ENCODE measurements around the gene ARMC6.

ARMC6 gene

GRCh38 chr19:19054315-19054938, 21.0 kb downstream of the ARMC6 start:
- DNase-seq (ENCODE audit: low read depth in 2 of 2): no peak

- no peak for DNase-seq (ENCODE audit: low read depth in 2 of 2)
These were observed 21.6 kb downstream of the ARMC6 start for GRCh38 chr19:19054939-19055440.

GRCh38 chr19:19055701-19056100, 22.3 kb downstream of the ARMC6 start:
- no peak for DNase-seq (ENCODE audit: low read depth in 2 of 2)

GRCh38 chr19:19056636-19057275, 23.4 kb downstream of the ARMC6 start:
- no peak for DNase-seq (ENCODE audit: low read depth in 2 of 2)

- no peak for DNase-seq (ENCODE audit: low read depth in 2 of 2)
These were observed 23.9 kb downstream of the ARMC6 start for GRCh38 chr19:19057317-19057716.

GRCh38 chr19:19057720-19058119, 24.3 kb downstream of the ARMC6 start:
- no peak for DNase-seq (ENCODE audit: low read depth in 2 of 2)

GRCh38 chr19:19059018-19059836, 25.8 kb downstream of the ARMC6 start:
- no peak for DNase-seq (ENCODE audit: low read depth in 2 of 2)

GRCh38 chr19:19059837-19060611, 26.6 kb downstream of the ARMC6 start:
- DNase-seq (ENCODE audit: low read depth in 2 of 2): no peak

GRCh38 chr19:19061506-19061905, 28.1 kb downstream of the ARMC6 start:
- DNase-seq (ENCODE audit: low read depth in 2 of 2): no peak

GRCh38 chr19:19062454-19063182, 29.2 kb downstream of the ARMC6 start:
- DNase-seq (ENCODE audit: low read depth in 2 of 2): no peak

- peak; percentile 95 to 99 for DNase-seq (ENCODE audit: low read depth in 2 of 2)
These were observed 30.0 kb downstream of the ARMC6 start, which contains the start of gene SLC25A42 for GRCh38 chr19:19063183-19064097. Gene SLC25A42, plus strand, starts transcription at chr19:19063994. Its CDS starts 32,131 bp downstream, at chr19:19096125.

- peak in 1 of 2 donors; percentile 7 for DNase-seq (ENCODE audit: low read depth in 2 of 2)
These were observed 30.8 kb downstream of the ARMC6 start for GRCh38 chr19:19064098-19064722.

- no peak for DNase-seq (ENCODE audit: low read depth in 2 of 2)
These were observed 31.7 kb downstream of the ARMC6 start for GRCh38 chr19:19064811-19065745.

- DNase-seq (ENCODE audit: low read depth in 2 of 2): no peak
These were observed 34.1 kb downstream of the ARMC6 start for GRCh38 chr19:19067276-19068072.

GRCh38 chr19:19068659-19069654, 35.6 kb downstream of the ARMC6 start:
- no peak for DNase-seq (ENCODE audit: low read depth in 2 of 2)

- DNase-seq (ENCODE audit: low read depth in 2 of 2): no peak
These were observed 38.5 kb downstream of the ARMC6 start for GRCh38 chr19:19071897-19072296.

All from stimulated activated CD4-positive, alpha-beta T cell treated with anti-CD3 and anti-CD28 coated beads, Interleukin-1b, Interleukin-23, amount 100 ng/mL, for 1 hour (primary cell).